ENCODE data around the gene PDE8B.
"Not testable (repeated sequence)": the region's sequence is repeated elsewhere in the genome, so short reads cannot be mapped to it uniquely, and the experiment has no call there.

Gene PDE8B

DNA sequence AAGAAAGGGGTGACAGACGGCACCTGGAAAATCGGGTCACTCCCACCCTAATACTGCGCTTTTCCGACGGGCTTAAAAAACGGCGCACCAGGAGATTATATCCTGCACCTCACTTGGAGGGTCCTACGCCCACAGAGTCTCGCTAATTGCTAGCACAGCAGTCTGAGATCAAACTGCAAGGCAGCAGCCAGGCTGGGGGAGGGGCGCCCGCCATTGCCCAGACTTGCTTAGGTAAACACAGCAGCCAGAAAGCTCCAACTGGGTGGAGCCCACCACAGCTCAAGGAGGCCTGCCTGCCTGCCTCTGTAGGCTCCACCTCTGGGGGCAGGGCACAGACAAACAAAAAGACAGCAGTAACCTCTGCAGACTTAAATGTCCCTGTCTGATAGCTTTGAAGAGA, 264.6 kb downstream of the PDE8B start:
- H3K23ac ChIP-seq (ENCODE audit: low read depth, low read length, poor library complexity); H4K91ac ChIP-seq (ENCODE audit: low read depth, low read length, poor library complexity); H3K27me3 ChIP-seq (ENCODE audit: control insufficient read depth in 3 of 3, insufficient read depth in 3 of 3, low read depth in 1 of 3, low read length in 3 of 3); H3K4me3 ChIP-seq (ENCODE audit: low read length in 2 of 2); H2AK5ac ChIP-seq (ENCODE audit: low read depth, low read length); H3K79me1 ChIP-seq (ENCODE audit: low read depth, low read length); H3K36me3 ChIP-seq (replicated peaks in 1 of 2; ENCODE audit: control insufficient read depth in 2 of 2, insufficient read depth in 2 of 2, low read length in 2 of 2); H2AFZ ChIP-seq (ENCODE audit: low read length); H2BK120ac ChIP-seq (ENCODE audit: low read depth, low read length); H3K9ac ChIP-seq (ENCODE audit: low read depth, low read length, poor library complexity); H3K27ac ChIP-seq (replicated peaks; ENCODE audit: low read length); H3K9me3 ChIP-seq (replicated peaks in 1 of 2; ENCODE audit: control insufficient read depth in 2 of 2, insufficient read depth in 1 of 2, low read depth in 1 of 2, low read length in 2 of 2); DNase-seq (ENCODE audit: low spot score); H3K18ac ChIP-seq (ENCODE audit: low read length); H2BK12ac ChIP-seq (ENCODE audit: low read length); H3K14ac ChIP-seq (ENCODE audit: low read length); H3K4ac ChIP-seq (ENCODE audit: low read length); H3K4me2 ChIP-seq (ENCODE audit: insufficient read depth, low read length, poor library complexity, severe bottlenecking); H2BK5ac ChIP-seq (ENCODE audit: low read length); H4K8ac ChIP-seq (ENCODE audit: low read depth, low read length); H3K4me1 ChIP-seq (ENCODE audit: control insufficient read depth in 2 of 2, insufficient read depth in 1 of 2, low read depth in 1 of 2, low read length in 2 of 2); H2BK15ac ChIP-seq (ENCODE audit: low read length): not testable (repeated sequence)
- WGBS, 2 donors (ENCODE audit: extremely low coverage in 2 of 2, insufficient read length in 2 of 2, insufficient replicate concordance in 1 of 2): no CpG with 5 or more reads among the region's 11 CpGs
